PFSK-1 (cell line): ENCODE data around the gene BPIFA2.

Source experiments
- POLR2AphosphoS5 ChIP-seq: IDR thresholded peaks from 2 replicates; pipeline ENCODE4 v1.6.1; 2012; ENCODE audit warnings: low read depth, mild to moderate bottlenecking, control low read depth, low read length, moderate library complexity
- REST ChIP-seq, 2 experiments: IDR thresholded peaks; 2 replicates each; pipeline versions ENCODE4 v1.6.1 to v1.8.0; 2011 to 2012; ENCODE audit warnings: low read depth in 2 of 2, low read length in 2 of 2, control low read depth in 1 of 2, inconsistent platforms in 1 of 2, mild to moderate bottlenecking in 1 of 2, moderate library complexity in 1 of 2; ENCODE audit not compliant: insufficient read depth in 1 of 2
- SIN3A ChIP-seq: IDR thresholded peaks from 2 replicates; pipeline ENCODE4 v1.6.1; 2012; ENCODE audit warnings: mild to moderate bottlenecking, low read length, moderate library complexity, borderline replicate concordance; ENCODE audit not compliant: insufficient read depth

- TF ChIP-seq REST (IDR thresholded peaks at IDR 0.05; ENCODE audit: insufficient read depth in 1 of 2, low read depth in 2 of 2, low read length in 2 of 2) (no peak), POLR2AphosphoS5 (no peak), SIN3A (no peak)
Measured at GRCh38 chr20:33172781-33173180, 4.8 kb downstream of the BPIFA2 start.
